SJSA1 (cell line): Measurements from ENCODE around the gene CKMT1A. TPM values are rescaled to one million over a fixed set of nuclear protein-coding genes. Genes with fewer than 3 reads are reported as not detected.
"Not testable (repeated sequence)": the region's sequence is repeated elsewhere in the genome, so short reads cannot be mapped to it uniquely, and the experiment has no call there.

Experiments
- DNase-seq, 2 experiments: peaks; one replicate each; pipeline ENCODE4 v3.0.0-alpha.2; 2015 to 2020; ENCODE audit warnings: low spot score in 2 of 2, low read depth in 1 of 2
- H3K27ac ChIP-seq: fragments of 250-450 bp; sonication (Bioruptor Pico); 2 replicates; pipeline ENCODE4 v1.5.1; 2020; ENCODE audit warnings: mild to moderate bottlenecking, moderate library complexity
- H3K27me3 ChIP-seq: fragments of 250-450 bp; sonication (Bioruptor Pico); replicated peaks from 2 replicates; pipeline ENCODE4 v1.5.1; 2020; ENCODE audit warnings: mild to moderate bottlenecking, moderate library complexity
- H3K36me3 ChIP-seq: fragments of 250-450 bp; sonication (Bioruptor Pico); 2 replicates; pipeline ENCODE4 v1.5.1; 2020; ENCODE audit warnings: mild to moderate bottlenecking
- H3K4me1 ChIP-seq: fragments of 250-450 bp; sonication (Bioruptor Pico); replicated peaks from 2 replicates; pipeline ENCODE4 v1.6.1; 2021; ENCODE audit warnings: mild to moderate bottlenecking
- H3K4me3 ChIP-seq: fragments of 250-450 bp; sonication (Bioruptor Pico); 2 replicates; pipeline ENCODE4 v1.5.1; 2020; ENCODE audit warnings: mild to moderate bottlenecking
- H3K9me3 ChIP-seq: fragments of 250-450 bp; sonication (Bioruptor Pico); replicated peaks from 2 replicates; pipeline ENCODE4 v1.5.1; 2020; ENCODE audit warnings: mild to moderate bottlenecking
- total RNA-seq: library from RNA; depleted of rRNA; stranded (reverse); fragments of >200 nt; shearing (Covaris generic); gene quantifications from 2 replicates; pipeline ENCODE4 v1.2.3, GENCODE V29; 2014; rRNA removed

CKMT1A gene
- total RNA-seq, 1 experiment from 2014 or later = not detected

GRCh38 chr15:43723151-43723550, 29.5 kb downstream of the CKMT1A start:
- H3K36me3 ChIP-seq = no peaks in the 10 kb centered on the region
- H3K27me3 ChIP-seq = no peaks in the 10 kb centered on the region
- no peaks in the 10 kb centered on the region for H3K9me3 ChIP-seq
- no peak overlapping the region for H3K27ac ChIP-seq
- H3K4me3 ChIP-seq = no peak overlapping the region
- no peak for DNase-seq
- no peaks in the 10 kb centered on the region for H3K4me1 ChIP-seq

GRCh38 chr15:43726306-43726705, 32.6 kb downstream of the CKMT1A start:
- H3K27ac ChIP-seq, H3K27me3 ChIP-seq, H3K4me3 ChIP-seq, DNase-seq, H3K36me3 ChIP-seq, H3K4me1 ChIP-seq, H3K9me3 ChIP-seq: not testable (repeated sequence)

GRCh38 chr15:43728053-43728725, 34.5 kb downstream of the CKMT1A start:
- H3K27me3 ChIP-seq, H3K36me3 ChIP-seq, H3K4me1 ChIP-seq, DNase-seq, H3K9me3 ChIP-seq, H3K27ac ChIP-seq, H3K4me3 ChIP-seq: not testable (repeated sequence)

- no peak overlapping the region for H3K4me3 ChIP-seq
- H3K4me1 ChIP-seq = no peaks in the 10 kb centered on the region
- H3K27me3 ChIP-seq = peaks cover 6% of the 10 kb centered on the region; the same call in 1 of the 2 replicates
- H3K27ac ChIP-seq = no peak overlapping the region
- no peak for DNase-seq
- no peaks in the 10 kb centered on the region for H3K9me3 ChIP-seq
- no peaks in the 10 kb centered on the region for H3K36me3 ChIP-seq
Measured at GRCh38 chr15:43735416-43735815, 41.8 kb downstream of the CKMT1A start.

- DNase-seq = peak; percentile 88 to 94
- Histone ChIP-seq H3K27ac (peak within 1 kb of the TSS; percentile 82), H3K4me3 (peak within 1 kb of the TSS; percentile 64), H3K36me3 (peaks cover 21% of the 10 kb centered on the region)
- H3K9me3 ChIP-seq, H3K27me3 ChIP-seq, H3K4me1 ChIP-seq: not testable (repeated sequence)
Measured at GRCh38 chr15:43746245-43746902, 52.7 kb downstream of the CKMT1A start, which contains the start of gene PDIA3. Gene PDIA3, plus strand, starts transcription at chr15:43746438. Its CDS starts 102 bp downstream, at chr15:43746540.

GRCh38 chr15:43746903-43747309, 53.2 kb downstream of the CKMT1A start:
- H3K36me3 ChIP-seq = peaks cover 27% of the 10 kb centered on the region
- H3K27me3 ChIP-seq, H3K4me1 ChIP-seq, H3K9me3 ChIP-seq: not testable (repeated sequence)
- H3K27ac ChIP-seq = peak overlapping the region; percentile 82
- peak in 1 of 2 experiments; percentile 53 for DNase-seq
- H3K4me3 ChIP-seq = peak overlapping the region; percentile 64

- Histone ChIP-seq H3K4me3 (no peak overlapping the region), H3K27me3 (no peaks in the 10 kb centered on the region), H3K27ac (no peak overlapping the region), H3K9me3 (no peaks in the 10 kb centered on the region), H3K4me1 (peaks cover 5% of the 10 kb centered on the region), H3K36me3 (peaks cover 41% of the 10 kb centered on the region)
- DNase-seq = no peak
Measured at GRCh38 chr15:43748376-43748775, 54.7 kb downstream of the CKMT1A start.

Other genes with a start within 250 kb of the CKMT1A start
- gene TP53BP1, start 200.7 kb upstream of the CKMT1A start, total RNA-seq = 22.2 and 31.2 TPM in 2 replicates
- 37.3 and 58.7 TPM in 2 replicates for gene MAP1A, start 176.3 kb upstream of the CKMT1A start, total RNA-seq
- gene PPIP5K1, start 103.7 kb upstream of the CKMT1A start, total RNA-seq = 8.6 and 18.8 TPM in 2 replicates
- not detected in 2 replicates for gene CKMT1B, start 99.8 kb upstream of the CKMT1A start, total RNA-seq
- not detected in 2 replicates for gene STRC, start 75.1 kb upstream of the CKMT1A start, total RNA-seq
- 0.26 and 1.3 TPM in 2 replicates for gene CATSPER2, start 45.0 kb upstream of the CKMT1A start, total RNA-seq
- 177 and 211 TPM in 2 replicates for gene PDIA3, start 52.6 kb downstream of the CKMT1A start, total RNA-seq
- 2.2 and 2.8 TPM in 2 replicates for gene ELL3, start 83.1 kb downstream of the CKMT1A start, total RNA-seq
- gene SERF2, start 98.5 kb downstream of the CKMT1A start, total RNA-seq = 1,081 and 1,697 TPM in 2 replicates
- not detected in 2 replicates for gene SERINC4, start 106.4 kb downstream of the CKMT1A start, total RNA-seq
- gene HYPK, start 106.7 kb downstream of the CKMT1A start, total RNA-seq = 9.4 and 18.9 TPM in 2 replicates
- 40.1 and 55.3 TPM in 2 replicates for gene MFAP1, start 130.8 kb downstream of the CKMT1A start, total RNA-seq
- 56.1 and 77.0 TPM in 2 replicates for gene WDR76, start 133.1 kb downstream of the CKMT1A start, total RNA-seq